ENCODE results near the gene TRERF1. TPM values are rescaled to one million over a fixed set of nuclear protein-coding genes. Genes with fewer than 3 reads are reported as not detected.
A peak's percentile ranks its signal among the peaks of the same experiment; 100 is the strongest.
"Not testable (repeated sequence)": the region's sequence is repeated elsewhere in the genome, so short reads cannot be mapped to it uniquely, and the experiment has no call there.

Gene TRERF1
- total RNA-seq, 2 donors from 2014 or later, result 1.2 to 2.6 TPM

GRCh38 chr6:42200035-42200434 is 251.7 kb downstream of the TRERF1 start:
- DNase-seq (no peak), ATAC-seq (peak; percentile 34 to 86)
- intact Hi-C loops (cut with DNase I), result no loop called here

GRCh38 chr6:42199106-42199981 is 252.4 kb downstream of the TRERF1 start:
- intact Hi-C loops (cut with DNase I), result no loop called here
- ATAC-seq (peak in 1 of 2 donors; percentile 5), DNase-seq (no peak)

- DNase-seq (no peak), ATAC-seq (peak; percentile 27 to 82)
- intact Hi-C loops (cut with DNase I), result no loop called here
Measured at GRCh38 chr6:42197555-42198362, 254.0 kb downstream of the TRERF1 start.

GRCh38 chr6:42195415-42195814 is 256.3 kb downstream of the TRERF1 start:
- ATAC-seq (no peak), DNase-seq (no peak)
- intact Hi-C loops (cut with DNase I), result no loop called here

- intact Hi-C loops (cut with DNase I), result no loop called here
- DNase-seq (no peak), ATAC-seq (no peak)
Measured at GRCh38 chr6:42194056-42194455, 257.7 kb downstream of the TRERF1 start.

GRCh38 chr6:42193491-42193894 is 258.2 kb downstream of the TRERF1 start:
- intact Hi-C loops (cut with DNase I), result no loop called here
- ATAC-seq, result peak in 1 of 2 donors; percentile 27
- DNase-seq, result no peak

- ATAC-seq, result peak in 1 of 2 donors; percentile 27
- intact Hi-C loops (cut with DNase I); DNase-seq: not testable (repeated sequence)
Measured at GRCh38 chr6:42192385-42192784, 259.3 kb downstream of the TRERF1 start.

- ATAC-seq (peak in 1 of 2 donors; percentile 74), DNase-seq (no peak)
- intact Hi-C loops (cut with DNase I), result no loop called here
Measured at GRCh38 chr6:42190554-42191183, 261.1 kb downstream of the TRERF1 start.

- ATAC-seq (no peak), DNase-seq (no peak)
- intact Hi-C loops (cut with DNase I), result no loop called here
Measured at GRCh38 chr6:42188406-42188805, 263.3 kb downstream of the TRERF1 start.

- peak in 1 of 2 donors; percentile 27 for ATAC-seq
- no peak for DNase-seq
- intact Hi-C loops (cut with DNase I), result no loop called here
Measured at GRCh38 chr6:42185597-42185996, 266.1 kb downstream of the TRERF1 start.

- no peak for DNase-seq
- intact Hi-C loops (cut with DNase I), result no loop called here
- no peak for ATAC-seq
Measured at GRCh38 chr6:42184475-42184874, 267.3 kb downstream of the TRERF1 start.

- intact Hi-C loops (cut with DNase I), result no loop called here
- no peak for DNase-seq
- no peak for ATAC-seq
Measured at GRCh38 chr6:42182101-42182500, 269.6 kb downstream of the TRERF1 start.

- ATAC-seq (no peak), DNase-seq (no peak)
- intact Hi-C loops (cut with DNase I), result no loop called here
Measured at GRCh38 chr6:42179945-42180313, 271.8 kb downstream of the TRERF1 start.

- intact Hi-C loops (cut with DNase I), result no loop called here
- ATAC-seq (no peak), DNase-seq (no peak)
Measured at GRCh38 chr6:42179261-42179944, 272.3 kb downstream of the TRERF1 start.

GRCh38 chr6:42177514-42178364 is 274.0 kb downstream of the TRERF1 start:
- DNase-seq (no peak), ATAC-seq (peak in 1 of 2 donors; percentile 26)
- intact Hi-C loops (cut with DNase I), result no loop called here

- intact Hi-C loops (cut with DNase I), result no loop called here
- DNase-seq (no peak), ATAC-seq (no peak)
Measured at GRCh38 chr6:42176981-42177380, 274.7 kb downstream of the TRERF1 start.

GRCh38 chr6:42175860-42176259 is 275.9 kb downstream of the TRERF1 start:
- intact Hi-C loops (cut with DNase I), result no loop called here
- DNase-seq (no peak), ATAC-seq (no peak)

All from left cardiac atrium (tissue), 4 donors.